Measurements from ENCODE around the gene KRT37. TPM values are rescaled to one million over a fixed set of nuclear protein-coding genes. Genes with fewer than 3 reads are reported as not detected.

Gene KRT37
- not detected in 2 replicates for total RNA-seq

DNA sequence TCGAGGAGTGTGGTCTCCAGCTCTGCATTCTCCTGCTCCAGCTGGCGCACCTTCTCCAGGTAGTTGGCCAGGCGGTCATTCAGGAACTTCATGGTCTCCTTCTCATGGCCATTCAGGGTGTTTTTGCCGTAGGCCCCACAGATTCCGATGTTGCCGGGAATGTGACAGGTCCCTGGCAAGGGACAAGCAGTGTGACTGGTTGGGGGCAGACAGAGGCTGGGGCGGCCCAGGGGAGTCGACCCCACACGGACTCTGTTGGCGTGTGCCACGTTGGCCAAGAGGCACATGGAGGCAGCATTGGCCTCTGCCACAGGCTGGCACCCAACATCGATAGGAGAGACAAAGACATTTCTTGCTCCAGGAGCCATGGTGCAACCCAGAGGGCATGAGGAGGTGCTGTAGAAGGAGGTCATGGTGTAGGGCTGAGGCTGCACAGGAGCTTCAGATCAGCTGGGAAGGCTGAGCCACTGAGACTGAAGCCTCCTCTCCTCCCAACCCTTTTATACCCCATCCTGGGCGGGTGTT lies at the start of gene KRT37:
KRT37 (minus strand) TSS at position 475 of the 525 bp plus-strand sequence; CDS start at position 413, 62 bp downstream.

DNA sequence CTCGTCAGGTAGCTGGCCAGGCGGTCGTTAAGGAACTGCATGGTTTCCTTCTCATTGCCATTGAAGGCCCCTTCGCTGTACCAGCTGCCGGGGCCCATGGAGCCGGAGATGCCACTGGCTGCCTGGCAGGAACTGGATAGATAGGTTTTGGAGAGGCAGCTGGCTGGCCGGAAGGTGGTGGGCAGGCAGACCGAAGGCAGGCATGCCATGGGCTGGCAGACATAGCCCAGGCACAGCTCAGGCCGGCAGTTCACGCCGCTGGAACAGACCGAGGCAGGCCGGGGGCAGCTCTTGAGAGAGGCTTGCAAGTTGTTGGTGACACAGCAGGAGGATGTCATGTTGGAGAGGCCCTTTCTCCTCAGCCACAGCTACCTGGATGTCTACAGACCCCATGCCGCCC lies 42.6 kb upstream of the KRT37 start, which contains the start of gene KRT32:
KRT32 (minus strand) TSS at position 399 of the 400 bp plus-strand sequence; CDS start at position 338, 61 bp downstream.

DNA sequence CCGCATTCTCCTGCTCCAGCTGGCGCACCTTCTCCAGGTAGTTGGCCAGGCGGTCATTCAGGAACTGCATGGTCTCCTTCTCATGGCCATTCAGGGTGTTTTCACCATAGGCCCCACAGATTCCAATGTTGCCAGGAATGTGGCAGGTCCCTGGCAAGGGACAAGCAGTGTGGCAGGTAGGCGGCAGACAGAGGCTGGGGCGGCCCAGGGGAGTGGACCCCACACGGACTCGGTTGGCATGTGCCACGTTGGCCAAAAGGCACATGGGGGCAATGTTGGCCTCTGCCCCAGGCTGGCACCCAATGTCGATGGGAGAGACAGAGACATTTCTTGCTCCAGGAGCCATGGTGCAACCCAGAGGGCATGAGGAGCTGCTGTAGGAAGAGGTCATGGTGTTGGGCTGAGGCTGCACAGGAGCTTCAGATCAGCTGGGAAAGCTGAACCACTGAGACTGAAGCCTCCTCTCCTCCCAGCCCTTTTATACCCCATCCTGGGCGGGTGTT lies 16.2 kb upstream of the KRT37 start, which contains the start of gene KRT38:
KRT38 (minus strand) TSS at position 453 of the 503 bp plus-strand sequence; CDS start at position 391, 62 bp downstream.

DNA sequence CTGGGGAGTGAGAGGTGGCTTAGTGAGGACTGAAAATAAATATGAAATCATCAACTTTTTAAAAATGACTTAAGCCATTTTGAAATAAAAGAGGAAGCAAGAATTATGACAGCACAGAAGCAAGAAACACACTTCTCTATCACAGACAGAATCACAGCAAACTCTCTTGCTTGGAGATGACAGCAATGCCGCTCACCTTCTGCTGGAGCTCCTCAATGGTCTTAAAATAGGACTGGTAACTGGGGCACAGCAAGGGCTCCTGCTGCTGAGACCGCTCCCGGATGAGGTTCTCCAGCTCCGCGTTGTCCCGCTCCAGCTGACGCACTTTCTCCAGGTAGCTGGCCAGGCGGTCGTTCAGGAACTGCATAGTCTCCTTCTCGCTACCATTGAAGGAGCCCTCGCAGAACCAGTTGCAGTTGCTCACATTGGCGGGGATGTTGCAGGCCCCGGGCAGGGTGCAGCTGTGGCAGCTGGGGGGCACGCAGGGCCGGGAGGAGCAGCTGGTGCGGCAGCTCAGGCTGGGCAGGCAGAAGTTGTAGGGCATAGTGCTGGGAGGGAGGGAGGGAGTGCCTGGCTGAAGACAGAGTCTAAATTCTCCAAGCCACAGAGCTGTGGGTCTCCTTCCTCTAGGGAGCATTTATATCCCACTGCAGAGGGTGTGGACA lies 27.3 kb downstream of the KRT37 start, which contains the start of gene KRT31:
KRT31 (minus strand) TSS at position 613 of the 665 bp plus-strand sequence; CDS start at position 544, 69 bp downstream.

DNA sequence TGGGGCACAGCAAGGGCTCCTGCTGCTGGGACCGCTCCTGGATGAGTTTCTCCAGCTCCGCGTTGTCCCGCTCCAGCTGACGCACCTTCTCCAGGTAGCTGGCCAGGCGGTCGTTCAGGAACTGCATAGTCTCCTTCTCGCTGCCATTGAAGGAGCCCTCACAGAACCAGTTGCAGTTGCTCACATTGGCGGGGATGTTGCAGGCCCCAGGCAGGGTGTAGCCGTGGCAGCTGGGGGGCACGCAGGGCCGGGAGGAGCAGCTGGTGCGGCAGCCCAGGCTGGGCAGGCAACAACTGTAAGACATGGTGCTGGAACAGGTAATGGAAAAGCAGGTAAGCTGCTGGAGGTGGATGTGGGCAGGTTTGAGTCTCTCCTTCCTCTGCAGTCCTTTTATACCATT lies 42.4 kb downstream of the KRT37 start, which contains the start of gene KRT34:
KRT34 (minus strand) TSS at position 364 of the 400 bp plus-strand sequence; CDS start at position 304, 60 bp downstream.

Other genes with a start within 250 kb of the KRT37 start
- not detected in 2 replicates for gene KRTAP4-2, start 246.4 kb downstream of the KRT37 start, total RNA-seq
- gene KRTAP4-1, start 239.7 kb downstream of the KRT37 start, total RNA-seq = not detected in 2 replicates
- gene KRTAP9-1, start 234.7 kb downstream of the KRT37 start, total RNA-seq = not detected in 2 replicates
- not detected in 2 replicates for gene KRTAP9-2, start 197.9 kb downstream of the KRT37 start, total RNA-seq
- not detected in 2 replicates for gene KRTAP9-3, start 192.1 kb downstream of the KRT37 start, total RNA-seq
- not detected in 2 replicates for gene KRTAP9-8, start 186.6 kb downstream of the KRT37 start, total RNA-seq
- not detected in 2 replicates for gene KRTAP9-4, start 174.9 kb downstream of the KRT37 start, total RNA-seq
- gene KRTAP9-9, start 169.2 kb downstream of the KRT37 start, total RNA-seq = not detected in 2 replicates
- gene KRTAP9-6, start 159.2 kb downstream of the KRT37 start, total RNA-seq = not detected in 2 replicates
- not detected in 2 replicates for gene KRTAP9-7, start 148.9 kb downstream of the KRT37 start, total RNA-seq
- gene KRTAP29-1, start 121.7 kb downstream of the KRT37 start, total RNA-seq = not detected in 2 replicates
- not detected in 2 replicates for gene KRTAP16-1, start 115.3 kb downstream of the KRT37 start, total RNA-seq
- gene KRTAP17-1, start 108.9 kb downstream of the KRT37 start, total RNA-seq = not detected in 2 replicates
- gene KRT33A, start 73.8 kb downstream of the KRT37 start, total RNA-seq = not detected in 2 replicates
- not detected in 2 replicates for gene KRT33B, start 54.8 kb downstream of the KRT37 start, total RNA-seq
- gene KRT34, start 42.3 kb downstream of the KRT37 start, total RNA-seq = 0.89 and 1.0 TPM in 2 replicates
- not detected in 2 replicates for gene KRT31, start 27.0 kb downstream of the KRT37 start, total RNA-seq
- not detected in 2 replicates for gene KRT38, start 16.4 kb upstream of the KRT37 start, total RNA-seq
- not detected in 2 replicates for gene KRT32, start 42.8 kb upstream of the KRT37 start, total RNA-seq
- not detected in 2 replicates for gene KRT35, start 56.6 kb upstream of the KRT37 start, total RNA-seq
- not detected in 2 replicates for gene KRT36, start 65.3 kb upstream of the KRT37 start, total RNA-seq
- gene KRT13, start 81.0 kb upstream of the KRT37 start, total RNA-seq = not detected in 2 replicates
- 0.45 and 0.67 TPM in 2 replicates for gene KRT15, start 94.3 kb upstream of the KRT37 start, total RNA-seq
- gene KRT19, start 103.7 kb upstream of the KRT37 start, total RNA-seq = 14.7 and 16.1 TPM in 2 replicates
- not detected in 2 replicates for gene KRT9, start 147.5 kb upstream of the KRT37 start, total RNA-seq
- gene KRT14, start 162.3 kb upstream of the KRT37 start, total RNA-seq = not detected in 2 replicates
- not detected in 2 replicates for gene KRT16, start 188.2 kb upstream of the KRT37 start, total RNA-seq
- 0.89 and 3.7 TPM in 2 replicates for gene KRT17, start 200.0 kb upstream of the KRT37 start, total RNA-seq